Putamen (tissue), 1 donor: ENCODE measurements around the gene HOXA9.

Experiments
- DNase-seq: peaks from one replicate; pipeline ENCODE4 v3.0.0-alpha.2; 2016; ENCODE audit warnings: low spot score

HOXA9 gene

GRCh38 chr7:27165089-27165995 lies at the start of gene HOXA9:
TSS of gene HOXA9 (minus strand) at chr7:27165537. CDS start at chr7:27165457, 80 bp downstream.
- no peak for DNase-seq

DNA sequence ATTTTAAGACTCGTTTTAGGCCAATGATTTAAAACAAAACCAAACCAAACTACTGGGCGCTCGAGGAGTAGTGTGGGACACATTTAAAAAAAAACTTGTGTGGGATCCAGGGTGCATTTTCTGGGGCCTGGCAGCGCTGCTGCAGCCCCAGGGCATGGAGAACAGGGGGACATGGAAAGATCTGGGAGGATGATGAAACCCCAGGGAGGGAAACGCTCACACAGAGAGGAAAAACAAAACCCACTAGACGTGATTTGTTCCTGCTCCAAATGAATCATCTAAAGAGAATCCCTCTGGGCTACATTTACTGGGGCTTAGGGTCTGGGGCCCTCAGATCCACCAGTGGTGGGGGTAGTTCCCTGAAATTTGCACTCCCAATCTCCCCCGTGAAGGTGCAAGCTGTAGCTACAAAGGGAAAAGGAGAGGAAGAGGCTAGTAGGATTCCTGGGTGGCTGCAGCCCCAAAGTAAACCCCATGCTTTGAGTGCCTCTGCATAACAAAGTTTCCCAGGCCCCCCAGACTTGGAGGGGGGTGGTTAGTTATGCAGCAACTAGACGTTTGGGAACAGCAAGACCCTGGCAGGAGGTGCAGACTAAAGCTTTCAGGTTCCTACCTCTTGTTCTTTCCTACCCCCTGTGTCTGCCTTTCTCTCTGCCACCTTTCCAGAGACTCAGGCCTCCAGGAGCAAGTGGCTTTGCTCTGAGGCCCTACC lies 49.1 kb upstream of the HOXA9 start:
- no peak for DNase-seq

GRCh38 chr7:27213433-27214238 lies 48.3 kb upstream of the HOXA9 start:
- DNase-seq = no peak

DNA sequence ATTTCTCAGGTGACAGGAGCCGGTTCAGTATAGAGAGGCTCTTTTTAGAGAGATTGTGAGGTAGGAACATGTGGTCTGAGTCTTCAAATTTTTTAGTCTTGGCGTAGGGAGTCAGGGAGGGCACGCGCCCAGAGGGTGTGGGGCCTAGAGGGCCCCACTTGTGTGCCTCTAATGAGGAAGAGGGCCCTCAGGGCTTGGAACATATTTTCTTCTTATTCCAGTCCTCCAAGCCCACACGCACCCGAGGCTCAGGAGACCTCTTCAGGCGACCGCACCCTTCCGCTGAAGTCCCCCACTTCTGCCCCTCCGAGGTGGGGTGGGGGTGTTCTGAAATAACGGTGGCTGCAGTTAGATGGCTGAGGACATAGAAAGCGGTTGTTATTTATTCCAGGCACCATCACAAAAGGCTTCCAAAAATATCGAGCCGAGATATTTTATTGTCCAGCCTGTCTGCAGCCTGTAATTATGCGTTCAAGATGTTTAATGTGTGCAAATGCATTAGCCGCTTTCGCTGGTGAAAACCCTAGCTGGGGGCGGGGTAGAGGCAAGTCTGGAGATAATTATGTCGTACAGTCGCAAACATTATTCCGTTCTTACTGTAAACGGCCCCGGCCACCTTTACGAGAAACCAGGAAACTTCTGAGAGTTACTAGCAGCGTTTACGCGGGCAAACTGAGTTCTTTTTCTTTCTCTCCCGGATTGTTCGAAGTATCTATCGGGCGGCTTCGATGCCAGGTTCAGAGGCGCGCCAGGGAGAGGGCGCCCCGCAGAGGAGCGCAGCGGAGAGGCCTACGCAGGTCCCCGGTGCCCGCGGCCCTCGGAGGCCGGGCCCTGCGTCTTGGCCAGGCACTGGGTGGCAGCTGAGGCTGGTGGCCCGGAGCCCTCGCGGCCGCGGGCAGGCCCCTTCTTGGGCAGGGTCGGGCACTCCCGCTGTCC lies 47.4 kb upstream of the HOXA9 start:
- no peak for DNase-seq

- DNase-seq = no peak
These were observed 46.4 kb upstream of the HOXA9 start for GRCh38 chr7:27211764-27212204.

- DNase-seq = no peak
These were observed 45.7 kb upstream of the HOXA9 start for GRCh38 chr7:27211084-27211446.

DNA sequence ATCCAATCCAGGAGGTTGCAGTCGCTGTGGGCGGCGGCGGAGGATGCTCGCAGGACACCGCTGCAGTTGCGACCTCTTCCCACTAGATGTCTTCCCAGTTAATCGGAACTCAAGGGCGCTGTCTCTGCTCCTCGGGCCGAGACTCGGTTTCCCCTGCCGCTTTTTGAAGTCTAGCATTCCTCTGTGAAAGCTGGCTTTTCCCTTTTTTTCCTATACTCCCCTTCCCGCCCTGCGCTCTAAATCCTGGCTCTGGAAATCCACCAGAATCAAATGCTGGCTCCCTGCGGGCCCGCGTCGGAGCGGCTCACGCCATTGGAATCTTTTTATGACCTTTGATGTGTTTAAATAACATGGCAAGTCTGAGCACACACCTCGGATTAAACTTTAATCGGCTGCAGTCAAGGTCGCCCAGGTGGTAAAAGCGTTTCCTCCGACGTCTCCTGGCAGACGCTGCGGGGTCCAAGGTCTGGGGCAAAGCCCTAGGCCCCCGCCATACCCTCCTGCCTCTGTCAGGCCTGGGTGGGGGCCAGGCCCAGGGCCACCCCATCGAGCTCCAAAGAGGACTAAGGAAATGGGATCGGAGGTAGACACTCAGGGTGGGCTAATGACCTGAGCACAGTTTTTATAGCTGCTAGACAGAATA lies 45.2 kb upstream of the HOXA9 start:
- no peak for DNase-seq

- DNase-seq = no peak
These were observed 44.6 kb upstream of the HOXA9 start for GRCh38 chr7:27209933-27210440.

GRCh38 chr7:27208998-27209397 lies 43.7 kb upstream of the HOXA9 start:
- no peak for DNase-seq

DNA sequence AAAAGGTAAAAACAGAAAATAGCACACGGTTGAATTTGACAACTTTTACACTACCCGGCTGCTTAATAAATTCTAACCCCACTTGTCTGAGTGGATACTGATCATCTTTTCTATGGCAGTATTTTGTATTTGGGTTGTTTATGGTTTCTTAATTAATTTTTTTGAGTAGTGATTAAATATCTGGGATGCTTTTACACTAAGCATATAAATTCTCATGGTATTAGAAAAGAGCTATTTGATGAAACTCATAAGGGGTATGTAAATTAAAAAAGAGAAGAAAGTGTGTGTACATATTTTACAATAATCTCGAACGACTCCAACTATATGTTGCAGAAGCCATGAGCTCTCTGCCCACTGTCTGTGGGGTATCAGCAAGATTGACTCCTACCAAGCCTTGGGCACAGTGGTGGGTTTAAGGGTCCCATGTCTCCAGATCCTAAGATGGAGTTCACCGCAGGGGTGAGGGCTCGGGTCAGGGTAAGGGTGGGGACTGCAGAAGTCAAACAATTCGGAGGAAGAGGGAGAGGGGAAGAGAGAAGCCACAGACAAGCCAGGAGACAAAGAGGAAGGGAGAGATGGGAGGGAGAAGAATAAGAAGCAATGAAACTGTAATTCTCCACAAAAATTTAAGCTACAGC lies 42.1 kb upstream of the HOXA9 start:
- DNase-seq = no peak

GRCh38 chr7:27205325-27206280 lies 40.3 kb upstream of the HOXA9 start:
- no peak for DNase-seq

- no peak for DNase-seq
These were observed 39.5 kb upstream of the HOXA9 start for GRCh38 chr7:27204851-27205322.

GRCh38 chr7:27203964-27204594 lies 38.7 kb upstream of the HOXA9 start:
- no peak for DNase-seq

DNA sequence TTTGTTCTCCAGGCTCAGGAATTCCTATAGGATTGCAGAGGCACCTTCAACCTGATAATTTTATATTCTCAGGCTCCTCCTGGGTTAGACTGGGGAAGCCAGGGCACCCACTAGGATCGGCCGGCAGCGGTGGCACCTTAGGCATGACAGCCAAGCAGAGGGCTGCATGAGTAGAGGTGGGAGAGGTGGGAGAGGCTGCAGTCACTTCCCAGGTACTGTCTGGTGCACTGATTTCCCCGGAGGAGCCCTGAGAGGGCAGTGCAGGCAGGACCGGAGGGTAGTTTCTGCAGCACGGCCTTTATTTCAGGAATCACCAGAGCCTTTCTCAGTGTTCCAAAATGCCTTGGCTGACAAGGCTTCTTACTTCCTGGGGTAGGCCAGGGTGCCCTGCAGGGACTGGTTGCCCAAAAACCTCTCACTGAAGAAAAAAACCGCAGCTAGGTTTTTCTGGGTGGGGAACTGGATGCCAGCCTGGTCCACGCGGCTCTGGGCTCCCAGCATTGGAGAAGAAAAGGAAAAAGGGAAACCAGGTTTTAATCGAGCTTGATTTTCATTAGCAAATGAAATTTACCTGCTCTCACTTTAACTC lies 38.1 kb upstream of the HOXA9 start:
- DNase-seq = no peak

GRCh38 chr7:27202862-27203134 lies 37.5 kb upstream of the HOXA9 start:
- no peak for DNase-seq

DNA sequence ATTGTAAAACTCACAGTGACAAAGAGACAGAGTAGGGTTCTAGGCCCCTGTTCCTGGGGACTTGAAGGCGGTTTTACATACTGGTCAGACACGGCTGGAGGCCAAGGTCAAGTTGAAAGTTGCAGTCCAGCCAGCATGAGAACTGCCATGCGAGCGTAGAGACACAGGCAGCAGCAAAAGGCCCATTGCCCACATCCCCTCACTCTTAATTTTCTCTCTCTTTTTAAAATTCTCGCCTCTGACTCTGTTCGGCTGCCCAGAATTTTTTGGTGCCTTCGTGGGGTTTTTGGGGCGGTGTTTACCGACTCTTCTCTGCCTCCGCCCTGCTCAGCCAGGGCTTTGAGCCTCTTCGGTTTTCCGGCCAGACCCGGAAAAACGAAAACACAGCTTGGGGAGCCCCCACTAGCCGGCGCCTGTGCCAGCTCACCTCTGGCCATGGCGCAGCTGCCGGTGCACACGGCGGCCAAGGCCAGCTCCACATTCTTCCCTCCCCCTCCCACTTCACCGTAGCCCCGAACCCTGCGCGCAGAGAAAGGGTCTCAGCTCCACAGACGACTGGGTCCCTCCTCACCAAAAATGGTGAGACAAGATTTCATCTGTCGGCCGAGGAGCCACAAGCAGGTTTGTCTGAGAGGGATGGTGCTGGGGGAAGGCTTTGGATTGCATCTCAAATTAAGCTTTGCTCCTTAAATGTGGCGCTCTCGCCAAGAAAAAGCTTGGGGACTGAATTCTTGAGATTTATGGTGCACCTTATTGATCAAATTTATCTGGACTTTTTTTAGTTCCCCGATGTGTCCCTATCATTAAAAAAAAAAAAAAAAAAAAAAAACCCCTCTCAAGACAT lies 36.9 kb upstream of the HOXA9 start:
- no peak for DNase-seq

- no peak for DNase-seq
These were observed 36.3 kb upstream of the HOXA9 start for GRCh38 chr7:27201580-27202017.
